Tibial nerve (tissue), 4 donors: ENCODE measurements around the gene DTNB. TPM values are rescaled to one million over a fixed set of nuclear protein-coding genes. Genes with fewer than 3 reads are reported as not detected.

Source experiments
- DNase-seq, 2 donors: peaks; one replicate each; pipeline ENCODE4 v3.0.0-alpha.2; 2019; ENCODE audit warnings: low spot score in 2 of 2
- H3K27ac ChIP-seq, 4 donors: fragments of 200-600 bp; sonication (generic) in 3 of 4; one replicate each; pipeline ENCODE4 v1.5.1; 2017 to 2019; ENCODE audit warnings: mild to moderate bottlenecking in 1 of 4
- H3K27me3 ChIP-seq, 2 donors: fragments of 200-600 bp; sonication (generic) in 1 of 2; one replicate each; pipeline versions ENCODE4 v1.5.1 to v1.6.0; 2017 to 2019
- H3K36me3 ChIP-seq, 3 donors: fragments of 200-600 bp; sonication (generic); one replicate each; pipeline ENCODE4 v1.5.1; 2018 to 2019
- H3K4me1 ChIP-seq, 4 donors: fragments of 200-600 bp; sonication (generic) in 3 of 4; one replicate each; pipeline ENCODE4 v1.5.1; 2017 to 2019
- H3K4me3 ChIP-seq, 4 donors: fragments of 200-600 bp; sonication (generic) in 3 of 4; one replicate each; pipeline ENCODE4 v1.5.1; 2017 to 2019; ENCODE audit warnings: mild to moderate bottlenecking in 1 of 4, moderate library complexity in 1 of 4
- H3K9me3 ChIP-seq, 4 donors: fragments of 200-600 bp; sonication (generic) in 3 of 4; one replicate each; pipeline ENCODE4 v1.5.1; 2017 to 2019
- CTCF ChIP-seq, 5 experiments: fragments of 200-600 bp in 3 of 5; fragments of 450-650 bp in 2 of 5; sonication (generic) in 3 of 5; IDR thresholded peaks; one replicate each; pipeline ENCODE4 v1.5.1; 2016 to 2019; ENCODE audit warnings: antibody characterized with exemption in 5 of 5, mild to moderate bottlenecking in 3 of 5, moderate library complexity in 2 of 5
- EP300 ChIP-seq, 2 donors: sonication (generic); formaldehyde crosslinking; IDR thresholded peaks; one replicate each; pipeline ENCODE4 v1.6.1; 2017; ENCODE audit warnings: antibody characterized with exemption in 2 of 2, mild to moderate bottlenecking in 1 of 2
- POLR2A ChIP-seq, 2 donors: fragments of 450-650 bp; IDR thresholded peaks; one replicate each; pipeline ENCODE4 v1.6.1; 2017; ENCODE audit warnings: antibody characterized with exemption in 2 of 2, mild to moderate bottlenecking in 2 of 2, moderate library complexity in 2 of 2
- WGBS, 2 donors: methylation state at CpG; one replicate each; pipeline ENCODE4 v1.1.5; 2018; 5-methylcytosine and 5-hydroxymethylcytosine counted together
- total RNA-seq, 4 donors: library from RNA; depleted of rRNA; stranded (reverse); fragments of >200 nt; gene quantifications; one replicate each; pipeline ENCODE4 v1.1.0, GENCODE V29; 2016

The DTNB gene
- total RNA-seq, 4 donors from 2014 or later = 9.4 to 18.6 (median 13.1) TPM

GRCh38 chr2:25532521-25532920, 140.9 kb downstream of the DTNB start:
- Histone ChIP-seq H3K27ac (no peak overlapping the region), H3K36me3 (peaks cover 0 to 19% (median 0%) of the 10 kb centered on the region in 3 donors), H3K4me1 (peaks cover 0 to 18% (median 0%) of the 10 kb centered on the region in 4 donors), H3K27me3 (no peaks in the 10 kb centered on the region), H3K9me3 (no peaks in the 10 kb centered on the region), H3K4me3 (no peak overlapping the region)
- no peak for DNase-seq
- WGBS, 2 donors = 81 to 82% methylated on average over 2 of the region's 2 CpGs
- TF ChIP-seq EP300 (IDR thresholded peaks at IDR 0.05) (no peak), CTCF (IDR thresholded peaks at IDR 0.05) (no peak)

DNA sequence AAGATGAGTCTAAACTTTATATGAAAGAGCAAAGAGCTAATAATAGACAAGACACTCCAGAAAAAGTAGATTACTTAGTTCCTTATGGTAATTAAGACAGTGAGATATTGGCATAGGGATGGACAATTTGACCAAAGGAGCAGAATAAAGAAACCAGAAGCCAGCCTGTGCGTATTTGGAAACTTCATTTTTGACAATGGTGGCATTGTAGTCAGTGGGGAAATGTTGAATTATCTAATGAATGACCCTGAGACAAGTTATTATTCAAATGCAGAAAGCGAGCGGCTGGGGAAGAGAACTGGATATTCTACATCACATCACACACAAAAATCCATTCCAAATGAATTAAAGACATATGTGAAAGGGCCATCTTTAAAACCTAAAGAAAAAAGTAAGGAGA, 144.3 kb downstream of the DTNB start:
- H3K4me3 ChIP-seq = no peak overlapping the region
- no peak for DNase-seq
- peaks cover 0 to 20% (median 0%) of the 10 kb centered on the region in 4 donors for H3K4me1 ChIP-seq
- 49 to 52% methylated on average over 3 of the region's 3 CpGs for WGBS, 2 donors
- H3K27ac ChIP-seq = no peak overlapping the region
- no peaks in the 10 kb centered on the region for H3K27me3 ChIP-seq
- no peak for TF ChIP-seq POLR2A (IDR thresholded peaks at IDR 0.05)
- TF ChIP-seq CTCF (IDR thresholded peaks at IDR 0.05) = no peak
- TF ChIP-seq EP300 (IDR thresholded peaks at IDR 0.05) = no peak
- no peaks in the 10 kb centered on the region for H3K9me3 ChIP-seq
- H3K36me3 ChIP-seq = no peaks in the 10 kb centered on the region

- H3K9me3 ChIP-seq = no peaks in the 10 kb centered on the region
- no peak overlapping the region for H3K4me3 ChIP-seq
- no peaks in the 10 kb centered on the region for H3K27me3 ChIP-seq
- H3K36me3 ChIP-seq = no peaks in the 10 kb centered on the region
- DNase-seq = no peak
- no peak overlapping the region for H3K27ac ChIP-seq
- peaks cover 0 to 20% (median 0%) of the 10 kb centered on the region in 4 donors for H3K4me1 ChIP-seq
- WGBS, 2 donors = 34 to 41% methylated on average over 4 of the region's 4 CpGs
- TF ChIP-seq EP300 (IDR thresholded peaks at IDR 0.05) = no peak
Measured at GRCh38 chr2:25528173-25528572, 145.2 kb downstream of the DTNB start.

DNA sequence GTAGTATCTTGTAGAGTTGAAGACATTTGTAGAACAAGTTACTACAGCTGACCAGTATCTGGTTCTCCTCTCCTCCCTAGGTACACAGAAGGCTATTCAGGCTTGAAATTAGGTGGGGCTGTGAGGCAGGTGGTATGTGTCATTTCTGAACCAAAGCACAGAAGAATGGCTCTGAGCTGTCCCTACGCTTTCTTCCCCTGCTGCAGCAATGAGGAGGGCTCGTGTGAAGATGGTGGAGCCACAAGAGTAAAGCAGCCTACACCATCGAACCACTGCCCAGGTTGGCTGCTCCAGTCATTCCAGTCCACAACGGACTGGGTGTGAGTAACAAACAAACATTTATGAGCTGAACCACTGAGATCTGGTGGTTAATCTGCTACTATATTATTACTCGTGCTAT, 148.9 kb downstream of the DTNB start:
- H3K4me1 ChIP-seq = peaks cover 0 to 28% (median 4%) of the 10 kb centered on the region in 4 donors
- 90 to 95% methylated on average over 5 of the region's 5 CpGs for WGBS, 2 donors
- H3K27me3 ChIP-seq = no peaks in the 10 kb centered on the region
- no peak for DNase-seq
- no peaks in the 10 kb centered on the region for H3K36me3 ChIP-seq
- H3K9me3 ChIP-seq = no peaks in the 10 kb centered on the region
- no peak for TF ChIP-seq CTCF (IDR thresholded peaks at IDR 0.05)
- TF ChIP-seq EP300 (IDR thresholded peaks at IDR 0.05) = no peak
- no peak for TF ChIP-seq POLR2A (IDR thresholded peaks at IDR 0.05)
- H3K4me3 ChIP-seq = no peak overlapping the region
- H3K27ac ChIP-seq = no peak overlapping the region

- TF ChIP-seq POLR2A (IDR thresholded peaks at IDR 0.05) (no peak), EP300 (IDR thresholded peaks at IDR 0.05) (no peak), CTCF (IDR thresholded peaks at IDR 0.05) (no peak)
- Histone ChIP-seq H3K4me3 (no peak overlapping the region), H3K4me1 (peaks cover 0 to 16% (median 4%) of the 10 kb centered on the region in 4 donors), H3K27me3 (no peaks in the 10 kb centered on the region), H3K27ac (no peak overlapping the region), H3K36me3 (no peaks in the 10 kb centered on the region), H3K9me3 (no peaks in the 10 kb centered on the region)
- 87 to 92% methylated on average over 4 of the region's 4 CpGs for WGBS, 2 donors
- no peak for DNase-seq
Measured at GRCh38 chr2:25523060-25523459, 150.3 kb downstream of the DTNB start.
